GM21360 (cell line): ENCODE measurements around the gene MRPL58.
A peak's percentile ranks its signal among the peaks of the same experiment; 100 is the strongest.
"Not testable (repeated sequence)": the region's sequence is repeated elsewhere in the genome, so short reads cannot be mapped to it uniquely, and the experiment has no call there.

Source experiments
- ATAC-seq: cut with Tn5 transposase; IDR thresholded peaks from one replicate; pipeline ENCODE4 v1.9.1; 2021; ENCODE audit warnings: mild to moderate bottlenecking, moderate library complexity; ENCODE audit not compliant: unreplicated experiment

The MRPL58 gene

DNA sequence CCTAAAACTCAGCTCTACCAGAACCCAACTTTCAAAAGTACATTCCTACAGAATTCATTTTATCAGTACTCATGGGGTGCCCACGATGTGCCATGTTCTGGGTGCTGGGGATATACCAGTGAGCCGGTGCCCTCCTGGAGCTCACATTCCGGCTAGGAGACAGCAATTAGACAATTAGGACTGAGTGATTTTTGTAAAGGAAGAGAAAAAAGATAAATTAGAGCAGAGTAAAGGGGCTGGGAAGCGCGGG lies 449 bp upstream of the MRPL58 start:
- no peak for ATAC-seq

DNA sequence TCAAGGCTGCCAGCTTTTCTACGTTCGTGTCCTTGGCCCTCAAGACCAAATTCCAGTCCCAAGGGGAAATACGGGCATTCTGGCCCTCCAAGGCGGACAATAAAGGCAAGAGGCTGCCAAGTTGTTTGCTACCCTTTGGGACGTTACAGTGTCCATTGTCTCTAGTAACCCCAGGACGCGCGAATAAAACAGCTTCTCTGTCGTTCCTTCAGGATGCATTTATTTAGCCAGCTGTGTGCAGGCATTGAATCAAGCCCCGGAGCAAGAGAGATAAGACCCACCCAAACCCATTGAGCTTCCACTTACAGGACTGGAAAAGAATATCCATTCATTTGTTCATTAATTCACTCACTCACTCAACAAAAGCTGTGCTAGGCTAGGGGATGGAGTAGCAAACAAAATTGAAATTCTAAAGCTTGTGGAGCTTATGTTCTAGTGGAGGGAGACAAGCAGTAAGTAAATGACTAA lies 656 bp downstream of the MRPL58 start:
- ATAC-seq = no peak

DNA sequence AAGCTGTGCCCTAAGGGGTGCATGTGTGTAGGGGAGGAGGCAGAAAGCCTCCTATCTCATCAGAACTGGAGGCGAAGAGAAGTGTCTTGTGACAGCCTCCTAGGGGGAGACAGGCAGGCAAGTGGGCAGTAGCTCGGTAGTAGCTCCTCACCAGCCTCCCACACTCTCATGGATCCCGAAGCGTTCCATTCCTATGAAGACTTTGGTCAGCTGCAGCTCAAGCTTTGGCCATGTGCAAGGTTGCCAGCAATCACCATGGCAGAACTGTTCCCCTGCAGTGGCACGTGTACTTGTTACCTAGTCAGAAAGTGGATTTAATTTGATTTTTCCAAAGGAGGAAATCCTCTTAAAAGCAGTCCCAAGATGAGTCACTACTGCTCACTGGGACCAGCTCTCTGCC lies 6.7 kb downstream of the MRPL58 start:
- ATAC-seq = no peak

DNA sequence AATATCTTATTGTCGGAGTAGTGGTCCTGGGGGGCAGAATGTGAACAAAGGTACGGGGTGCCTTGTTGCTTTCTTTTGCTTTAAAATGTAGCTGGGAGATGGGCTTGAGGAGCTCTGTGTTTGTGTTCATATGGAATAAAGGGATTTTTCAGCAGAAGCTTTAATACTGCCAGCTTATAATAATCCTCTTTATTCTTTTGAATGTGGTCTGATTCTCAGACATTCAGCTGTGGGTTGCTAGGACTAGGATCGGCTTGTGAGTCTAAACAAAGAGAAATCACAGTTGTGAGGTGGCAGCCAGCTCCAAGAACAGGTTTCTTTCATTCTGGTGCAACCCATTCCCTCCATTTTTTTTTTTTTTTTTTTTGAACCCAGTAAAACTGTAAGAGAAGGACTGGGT lies 7.2 kb downstream of the MRPL58 start:
- ATAC-seq = no peak

DNA sequence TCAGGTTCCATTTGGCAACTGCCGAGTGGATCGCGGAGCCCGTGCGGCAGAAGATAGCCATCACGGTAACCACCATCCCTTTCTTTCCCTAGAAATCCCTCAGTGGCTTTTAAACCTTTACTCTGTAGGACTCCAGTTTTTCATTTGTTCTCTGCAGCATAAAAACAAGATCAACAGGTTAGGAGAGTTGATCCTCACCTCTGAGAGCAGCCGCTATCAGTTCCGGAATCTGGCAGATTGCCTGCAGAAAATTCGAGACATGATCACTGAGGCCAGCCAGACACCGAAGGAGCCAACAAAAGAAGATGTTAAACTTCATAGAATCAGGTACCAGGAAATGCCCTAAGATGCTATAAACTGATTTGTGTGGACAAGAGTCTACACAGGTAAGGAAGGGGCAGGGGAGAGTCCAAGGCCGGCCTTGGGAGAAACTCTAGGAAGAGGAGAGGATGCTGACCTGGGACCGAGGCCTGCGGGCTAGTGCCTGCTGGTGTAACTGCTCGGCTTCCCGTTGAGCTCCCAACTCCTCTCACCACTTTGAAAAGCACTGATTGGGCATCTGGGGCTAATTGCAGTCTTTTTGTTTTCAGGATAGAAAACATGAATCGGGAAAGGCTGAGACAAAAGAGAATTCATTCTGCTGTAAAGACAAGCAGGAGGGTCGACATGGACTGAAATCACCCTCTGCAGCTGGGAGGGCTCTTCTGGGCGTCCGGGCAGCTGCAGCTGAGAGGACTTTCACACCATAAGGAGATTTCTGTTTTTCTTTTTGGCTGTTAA lies 8.1 kb downstream of the MRPL58 start:
- ATAC-seq = no peak

DNA sequence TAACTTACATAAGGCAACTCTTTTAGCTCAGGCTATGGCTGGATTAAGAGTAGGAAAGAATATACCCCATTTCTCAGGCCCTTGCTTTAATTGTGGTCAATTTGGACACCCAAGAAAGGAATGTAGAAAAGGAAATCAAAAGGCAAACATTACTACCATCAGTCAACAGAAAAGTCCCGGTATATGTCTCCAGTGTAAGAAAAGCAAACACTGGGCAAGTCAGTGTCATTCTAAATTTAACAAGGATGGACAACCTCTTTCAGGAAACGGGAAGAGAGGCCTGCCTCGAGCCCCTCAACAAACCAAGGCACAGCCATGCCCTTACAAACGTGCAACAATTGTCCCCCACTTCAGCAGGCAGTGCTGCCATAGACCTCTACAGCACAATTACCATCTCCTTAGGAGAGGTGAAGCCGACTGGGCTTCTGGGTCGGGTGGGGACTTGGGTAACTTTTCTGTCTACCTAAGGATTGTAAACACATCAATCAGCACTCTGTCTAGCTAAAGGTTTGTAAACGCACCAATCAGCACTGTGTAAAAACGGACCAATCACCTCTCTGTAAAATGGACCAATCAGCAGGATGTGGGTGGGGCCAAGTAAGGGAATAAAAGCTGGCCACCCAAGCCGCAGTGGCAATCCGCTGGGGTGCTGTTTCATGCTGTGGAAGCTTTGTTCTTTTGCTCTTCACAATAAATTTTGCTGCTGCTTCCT lies 12.4 kb downstream of the MRPL58 start:
- no peak for ATAC-seq

DNA sequence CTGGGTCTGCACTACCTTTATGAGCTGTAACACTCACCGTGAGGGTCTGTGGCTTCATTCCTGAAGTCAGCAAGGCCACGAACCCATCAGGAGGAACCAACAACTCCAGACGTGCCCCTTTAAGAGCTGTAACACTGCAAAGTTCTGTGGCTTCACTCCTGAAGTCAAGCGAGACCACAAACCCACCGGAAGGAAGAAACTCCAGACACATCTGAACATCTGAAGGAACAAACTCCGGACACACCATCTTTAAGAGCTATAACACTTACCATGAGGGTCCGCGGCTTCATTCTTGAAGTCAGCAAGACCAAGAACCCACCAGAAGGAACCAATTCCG lies 12.9 kb downstream of the MRPL58 start:
- ATAC-seq = not testable (repeated sequence)

DNA sequence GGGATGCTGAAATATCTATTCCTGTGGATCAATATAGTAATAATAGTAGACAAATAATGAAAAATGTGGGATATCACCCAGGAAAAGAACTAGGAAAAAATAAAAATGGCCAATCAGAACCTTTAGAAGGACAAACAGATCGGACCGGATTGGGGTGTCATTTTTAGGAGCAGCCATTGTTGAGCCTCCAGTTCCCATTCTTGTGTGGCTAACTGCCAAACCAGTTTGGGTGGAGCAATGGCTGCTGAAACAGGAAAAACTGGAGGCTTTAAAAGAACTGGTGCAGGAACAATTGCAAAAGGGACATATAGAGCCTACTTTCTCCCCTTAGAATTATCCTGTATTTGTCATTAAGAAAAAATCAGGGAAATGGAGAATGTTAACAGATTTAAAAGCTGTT lies 14.2 kb downstream of the MRPL58 start:
- ATAC-seq = not testable (repeated sequence)

DNA sequence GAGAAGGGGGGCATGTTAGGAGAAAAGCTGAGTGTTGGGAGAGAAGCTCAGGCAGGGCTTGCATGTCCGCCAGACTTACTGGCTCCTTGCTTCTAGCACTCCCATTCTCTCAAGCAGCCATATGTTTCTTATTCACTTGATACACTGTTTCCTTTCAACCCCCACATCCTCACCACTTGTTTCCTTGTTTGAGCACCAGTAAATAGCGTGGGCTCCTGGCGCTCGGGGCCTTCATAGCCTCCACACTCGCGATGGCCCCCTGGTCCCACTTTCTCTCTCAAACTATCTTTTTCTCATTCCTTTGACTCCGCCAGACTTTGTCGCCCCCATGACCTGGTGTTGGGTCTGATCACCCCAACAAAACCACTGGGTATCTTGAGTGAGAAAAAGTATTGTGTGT lies 17.7 kb downstream of the MRPL58 start:
- no peak for ATAC-seq

DNA sequence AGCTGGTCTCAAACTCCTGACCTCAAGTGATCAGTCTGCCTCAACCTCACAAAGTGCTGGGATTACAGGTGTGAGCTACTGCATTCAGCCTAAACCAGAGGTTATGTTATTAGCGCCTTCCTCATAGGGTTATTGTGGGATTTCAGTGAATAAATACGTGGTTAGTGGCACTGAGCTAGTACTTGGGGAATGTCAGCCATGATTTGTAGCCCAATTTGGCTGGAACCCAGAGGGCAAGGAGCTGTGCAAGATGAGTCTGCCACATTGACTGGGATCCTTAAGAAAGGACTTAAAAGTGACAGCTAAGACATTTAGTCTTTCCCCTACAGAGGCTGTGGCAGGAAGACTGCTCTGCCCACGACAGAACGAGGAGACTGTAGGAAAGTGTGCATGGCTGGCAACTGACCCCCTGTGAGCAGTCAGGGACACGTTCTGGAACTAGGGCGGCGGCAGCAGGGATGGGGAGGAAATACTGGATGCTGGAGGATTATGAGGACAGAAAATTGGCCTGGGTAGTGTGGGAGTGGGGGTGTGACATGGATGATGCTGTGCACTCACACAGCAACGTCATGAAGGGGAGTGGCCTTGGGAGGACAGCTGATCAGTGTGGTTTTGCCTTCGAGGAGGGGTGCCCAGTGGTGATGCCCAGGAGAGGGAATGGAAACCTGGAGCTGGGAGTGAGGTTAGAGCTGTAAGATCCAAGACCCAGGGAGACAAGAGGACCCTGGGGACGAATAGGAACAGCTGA lies 19.7 kb downstream of the MRPL58 start:
- ATAC-seq = no peak

DNA sequence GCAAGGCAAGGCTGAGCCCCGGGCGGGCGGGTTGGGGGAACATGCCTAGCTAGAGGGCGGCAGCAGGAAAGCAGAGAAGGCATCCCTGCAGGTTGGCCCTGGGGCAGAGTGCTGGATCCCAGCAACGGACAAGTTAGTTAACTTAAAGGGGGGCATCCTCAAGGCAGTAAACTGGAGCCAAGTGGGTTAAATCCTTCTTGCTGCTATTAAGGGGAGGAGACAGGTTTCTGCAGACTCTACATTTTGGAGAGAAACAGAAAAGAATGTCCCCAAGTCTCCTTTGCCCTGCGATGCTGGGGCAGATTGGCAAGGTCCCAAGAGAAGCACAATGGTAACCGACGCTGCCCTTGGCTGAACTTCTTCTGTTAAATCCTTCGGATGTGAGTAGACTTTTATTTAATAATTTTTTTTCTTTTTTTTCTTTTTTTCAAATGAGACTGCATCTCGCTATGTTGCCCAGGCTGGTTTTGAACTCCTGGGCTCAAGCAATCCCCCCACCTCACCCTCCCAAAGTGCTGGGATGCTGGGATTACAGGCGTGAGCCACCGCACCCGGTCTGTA lies 20.3 kb downstream of the MRPL58 start:
- ATAC-seq = no peak

DNA sequence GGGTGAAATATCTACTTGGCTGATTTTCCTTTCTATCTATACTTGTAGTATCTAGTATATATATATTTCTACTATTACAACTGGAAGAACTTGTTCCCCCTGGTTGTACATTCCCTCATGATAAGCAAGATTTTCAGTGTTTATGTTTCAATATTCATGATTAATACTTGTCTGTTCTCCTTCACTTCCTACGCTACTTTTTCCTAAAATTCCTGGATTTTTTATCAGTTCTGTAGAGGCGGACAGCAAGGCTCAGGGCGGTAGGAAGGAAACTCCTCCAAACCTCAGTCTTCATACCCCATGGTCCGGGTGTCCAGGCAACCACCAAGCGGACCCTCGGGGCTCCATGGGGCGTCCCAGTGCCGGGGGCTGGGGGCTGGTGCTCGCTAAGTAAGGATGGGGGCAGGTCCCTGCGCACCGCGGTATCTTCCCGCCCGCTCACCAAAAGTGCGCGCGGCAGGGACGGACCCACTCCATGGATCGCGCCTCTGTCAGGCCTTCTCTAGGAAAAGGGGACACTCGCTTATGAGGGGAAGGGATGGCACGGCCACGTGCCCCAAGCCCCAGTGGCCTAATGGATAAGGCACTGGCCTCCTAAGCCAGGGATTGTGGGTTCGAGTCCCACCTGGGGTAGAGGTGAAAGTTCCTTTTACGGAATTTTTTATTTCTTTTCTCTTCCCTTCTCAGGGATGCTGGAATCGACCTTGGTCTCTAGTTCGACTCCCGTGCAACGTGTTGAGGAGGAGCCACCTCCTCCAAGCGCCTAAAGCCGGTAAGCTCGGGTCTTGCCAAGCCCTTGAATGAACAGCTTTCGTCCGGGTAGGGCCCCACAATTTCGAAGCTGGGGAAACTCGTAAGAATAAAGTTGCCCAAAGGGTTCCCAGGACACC lies 21.1 kb downstream of the MRPL58 start:
- ATAC-seq = peak; percentile 34

DNA sequence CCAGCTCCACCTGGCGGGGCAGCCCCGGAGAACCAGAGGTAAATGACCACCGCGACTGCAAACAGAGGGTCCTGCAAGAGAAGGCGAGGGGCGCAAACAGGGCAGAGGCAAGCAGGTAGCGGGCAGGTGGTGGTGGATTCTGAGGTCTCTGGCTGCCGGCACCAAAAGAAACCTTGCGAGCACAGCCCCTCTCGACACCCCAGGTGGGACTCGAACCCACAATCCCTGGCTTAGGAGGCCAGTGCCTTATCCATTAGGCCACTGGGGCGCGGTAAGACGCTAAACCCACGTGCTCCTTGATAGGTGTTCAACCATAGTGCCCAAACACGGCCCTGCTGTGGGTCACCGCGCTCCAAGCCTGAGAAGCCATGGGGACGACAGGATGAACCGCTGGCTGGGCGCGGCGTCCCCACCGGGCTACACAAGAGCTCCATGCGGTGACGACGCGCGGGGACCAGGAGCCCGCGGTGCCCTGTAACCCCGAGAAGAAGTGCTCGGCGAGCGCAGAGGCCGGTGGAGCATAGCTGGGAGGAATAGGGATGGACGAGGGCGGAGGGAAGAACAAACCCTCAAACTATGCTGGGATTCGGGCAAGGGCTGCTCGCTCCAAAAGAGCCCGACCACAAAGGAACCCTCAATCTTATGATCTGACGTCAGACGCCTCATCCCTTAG lies 21.9 kb downstream of the MRPL58 start:
- ATAC-seq = peak; percentile 57

DNA sequence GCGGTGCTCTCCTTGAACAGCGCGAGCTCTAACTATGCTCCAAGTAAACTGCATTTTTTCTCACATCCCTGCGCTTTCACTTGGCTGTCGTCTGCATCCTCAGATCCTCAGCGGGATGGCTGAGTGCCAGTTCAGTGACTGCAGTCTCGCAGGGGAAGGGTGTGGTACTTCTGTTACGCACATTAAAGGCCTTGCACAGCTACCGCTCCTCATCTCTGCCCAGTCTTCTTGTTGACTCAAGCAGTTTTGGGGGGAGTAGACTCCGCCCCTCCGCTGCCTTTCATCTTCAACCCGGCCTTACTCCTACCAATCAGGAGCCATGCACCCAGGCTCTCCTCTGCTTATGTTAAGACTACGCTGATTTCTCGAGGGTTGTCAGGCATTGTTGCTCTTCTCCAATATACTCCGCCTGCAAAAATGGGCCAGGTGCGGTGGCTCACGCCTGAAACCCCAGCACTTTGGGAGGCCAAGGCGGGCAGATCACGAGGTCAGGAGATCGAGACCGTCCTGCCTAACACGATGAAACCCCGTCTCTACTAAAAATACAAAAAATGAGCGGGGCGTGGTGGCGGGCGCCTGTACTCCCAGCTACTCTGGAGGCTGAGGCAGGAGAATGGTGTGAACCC lies 24.3 kb downstream of the MRPL58 start:
- no peak for ATAC-seq

DNA sequence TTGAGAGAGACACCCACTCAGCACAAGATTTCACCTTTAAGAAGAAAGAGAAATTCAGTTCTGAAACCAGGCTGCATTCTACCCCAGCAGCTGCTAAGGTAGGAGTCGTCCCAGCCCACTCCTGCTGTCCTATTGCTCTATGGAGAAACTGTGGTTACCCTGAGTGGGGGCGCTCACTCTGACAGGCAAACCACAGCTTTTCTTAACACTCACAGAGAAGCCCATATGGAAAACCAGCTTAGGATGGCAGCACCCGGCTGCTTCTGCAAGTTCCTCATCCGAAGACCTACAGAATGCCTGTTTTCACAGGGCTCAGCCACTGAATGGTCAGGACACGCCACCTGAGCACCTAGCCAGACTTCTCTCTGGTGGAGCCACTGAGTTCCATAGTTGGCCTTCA lies 26.8 kb downstream of the MRPL58 start:
- no peak for ATAC-seq

DNA sequence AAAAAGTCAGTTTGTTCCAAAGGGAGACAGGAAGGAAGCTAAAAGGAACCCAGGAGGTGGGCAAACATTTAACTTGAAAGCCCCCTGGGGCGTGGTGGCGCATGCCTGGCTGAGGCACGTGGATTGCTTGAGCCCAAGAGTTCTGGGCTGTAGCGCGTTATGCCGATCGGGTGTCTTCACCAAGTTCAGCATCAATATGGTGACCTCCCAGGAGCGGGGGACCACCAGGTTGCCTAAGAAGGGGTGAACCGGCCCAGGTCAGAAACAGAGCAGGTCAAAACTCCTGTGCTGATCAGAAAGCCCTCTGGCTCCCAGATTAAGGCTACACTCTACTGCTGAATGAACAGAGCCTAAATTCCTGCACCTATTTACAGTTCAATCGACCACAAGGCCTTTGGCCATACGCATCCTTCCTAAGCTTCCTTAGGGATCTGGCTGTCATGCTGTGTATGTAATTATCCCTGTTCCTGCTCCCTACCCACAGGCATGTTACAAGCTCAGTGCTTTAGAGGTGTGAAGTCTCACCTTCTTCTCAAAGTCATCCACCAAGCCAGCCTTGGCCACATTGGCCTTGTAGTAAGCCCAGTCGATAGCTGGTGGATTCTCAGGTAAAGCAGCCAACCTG lies 29.3 kb downstream of the MRPL58 start:
- no peak for ATAC-seq

DNA sequence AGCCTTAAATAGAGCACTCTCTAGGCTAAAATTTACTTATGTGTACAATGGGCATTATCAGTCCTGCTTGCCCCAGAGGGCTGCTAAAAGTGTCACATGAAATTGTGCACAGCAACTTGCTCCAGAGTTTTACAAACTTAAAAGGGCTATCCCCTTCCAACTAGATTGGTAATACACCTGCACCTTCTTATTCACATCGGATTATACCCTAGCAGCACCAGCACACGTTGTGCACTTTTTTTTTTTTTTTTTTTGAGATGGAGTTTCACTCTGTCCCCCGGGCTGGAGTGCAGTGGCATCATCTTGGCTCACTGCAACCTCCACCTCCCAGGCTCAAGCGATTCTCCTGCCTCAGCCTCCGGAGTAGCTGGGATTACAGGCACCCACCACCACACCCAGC lies 31.3 kb downstream of the MRPL58 start:
- not testable (repeated sequence) for ATAC-seq

DNA sequence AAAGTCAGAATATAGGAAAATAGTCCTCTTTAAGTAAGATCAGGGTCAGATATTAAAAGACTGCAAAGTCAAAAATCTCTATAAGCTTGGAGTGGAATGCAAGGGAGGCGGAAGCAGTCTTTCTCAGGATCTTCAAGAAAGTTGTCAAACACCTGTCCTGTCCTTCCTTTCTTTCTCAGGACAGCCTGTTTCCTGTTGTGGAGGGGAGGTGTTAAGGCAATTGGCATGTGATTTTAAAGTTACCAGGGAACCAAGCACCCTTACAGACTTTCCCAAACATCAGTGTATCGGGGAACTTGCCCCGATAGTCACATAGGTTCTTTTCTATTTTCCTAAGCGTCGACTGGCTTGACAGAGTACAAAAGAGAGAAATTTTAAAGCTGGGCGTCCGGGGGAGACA lies 32.2 kb downstream of the MRPL58 start:
- ATAC-seq = no peak

DNA sequence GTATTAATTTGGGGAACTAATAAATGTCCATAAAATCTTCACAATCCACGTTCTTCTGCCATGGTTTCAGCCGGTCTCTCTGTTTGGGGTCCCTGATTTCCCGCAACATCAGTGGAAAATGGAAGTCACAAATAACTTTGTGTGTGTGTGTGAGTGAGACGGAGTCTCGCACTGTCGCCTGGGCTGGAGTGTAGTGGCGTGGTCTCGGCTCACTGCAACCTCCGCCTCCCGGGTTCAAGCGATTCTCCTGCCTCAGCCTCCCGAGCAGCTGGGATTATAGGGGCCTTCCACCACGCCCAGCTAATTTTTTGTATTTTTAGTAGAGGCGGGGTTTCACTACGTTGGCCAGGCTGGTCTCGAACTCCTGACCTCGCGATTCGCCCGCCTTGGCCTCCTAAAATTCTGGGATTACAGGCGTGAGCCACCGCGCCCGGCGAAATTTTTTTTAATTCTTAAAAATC lies 33.5 kb downstream of the MRPL58 start:
- not testable (repeated sequence) for ATAC-seq
